GM13976 (cell line): Measurements from ENCODE around the gene ITPK1.

Experiments used
- DNase-seq: peaks from one replicate; pipeline ENCODE4 v3.0.0; 2012; ENCODE audit warnings: low spot score
- CTCF ChIP-seq: IDR thresholded peaks from 2 replicates; pipeline ENCODE4 v1.5.1; 2012; ENCODE audit warnings: borderline replicate concordance, mild to moderate bottlenecking; ENCODE audit not compliant: insufficient read depth; ENCODE audit errors: extremely low read depth, missing control alignments, control extremely low read depth
- in situ Hi-C: fragments of 300-500 bp; cut with MboI; formaldehyde crosslinking; loops from one replicate; pipeline ENCODE4 v1.12.0; 2022; ENCODE audit warnings: low sequenced_read_pairs, mixed read lengths, inconsistent platforms; ENCODE audit not compliant: unreplicated experiment

Gene ITPK1

DNA sequence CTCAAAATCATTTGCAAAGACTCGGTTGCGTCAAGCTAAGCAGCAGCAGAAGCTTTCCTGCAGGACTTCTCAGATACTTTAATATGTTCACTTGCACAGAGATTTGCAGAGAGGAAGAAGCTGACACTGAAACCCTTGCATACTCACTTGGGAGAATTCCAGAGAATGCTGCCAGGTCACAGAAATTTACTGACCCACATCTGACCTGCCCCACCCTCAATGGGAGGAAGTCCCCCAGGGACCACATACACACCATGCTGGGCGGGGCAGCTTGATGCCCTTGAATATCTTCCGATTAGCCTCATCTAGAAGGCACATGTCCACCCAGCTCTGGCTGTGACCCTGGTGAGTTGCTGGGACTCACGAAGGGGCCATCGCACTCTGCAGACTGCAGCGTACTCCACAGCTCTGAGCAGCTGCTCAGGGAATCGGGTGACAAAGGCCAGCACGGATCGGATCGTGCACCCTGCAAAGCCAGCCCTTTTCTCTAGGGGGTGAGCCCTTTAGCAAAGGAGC lies 83.2 kb downstream of the ITPK1 start:
- in situ Hi-C loops = no loop called here
- DNase-seq = no peak
- no peak for TF ChIP-seq CTCF

- no peak for DNase-seq
- TF ChIP-seq CTCF = no peak
- in situ Hi-C loops = no loop called here
Observed at GRCh38 chr14:93031505-93032315, 84.0 kb downstream of the ITPK1 start.

DNA sequence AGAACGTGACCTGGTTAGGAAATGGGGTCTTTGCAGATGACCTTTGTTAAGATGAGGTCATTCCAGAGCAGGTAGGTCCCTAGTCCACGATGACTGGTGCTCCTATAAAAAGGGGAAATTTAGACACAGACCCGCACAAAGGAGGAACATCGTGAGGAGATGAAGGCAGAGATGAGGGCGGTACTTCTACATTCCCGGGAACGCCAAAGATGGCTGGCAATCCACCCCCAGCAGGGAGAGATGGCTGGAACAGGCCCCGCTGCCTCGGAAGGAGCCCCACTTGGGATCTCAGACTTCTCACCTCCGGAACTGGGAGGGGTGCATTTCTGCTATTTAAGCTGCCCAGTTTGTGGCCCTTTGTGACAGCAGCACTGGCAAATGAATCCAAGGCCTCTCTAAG lies 85.0 kb downstream of the ITPK1 start:
- TF ChIP-seq CTCF = no peak
- in situ Hi-C loops = no loop called here
- no peak for DNase-seq

- no peak for TF ChIP-seq CTCF
- in situ Hi-C loops = no loop called here
- DNase-seq = no peak
Observed at GRCh38 chr14:93029911-93030508, 85.7 kb downstream of the ITPK1 start.

GRCh38 chr14:93029417-93029816 lies 86.3 kb downstream of the ITPK1 start:
- DNase-seq = no peak
- no peak for TF ChIP-seq CTCF
- in situ Hi-C loops = no loop called here

GRCh38 chr14:93028724-93029076 lies 87.0 kb downstream of the ITPK1 start:
- TF ChIP-seq CTCF = no peak
- in situ Hi-C loops = no loop called here
- DNase-seq = no peak
